SHP77 treated with DMSO at 0.1 percent for 48 hours (cell line): ENCODE results near the gene SPOCK1.
A peak's percentile ranks its signal among the peaks of the same experiment; 100 is the strongest.

ENCODE experiments used
- DNase-seq: peaks from one replicate; lab custom pipeline; 2025; lab: John Stamatoyannopoulos, UW

SPOCK1 gene

GRCh38 chr5:137221943-137222342 lies 277.2 kb downstream of the SPOCK1 start:
- DNase-seq, result no peak

GRCh38 chr5:137220523-137220927 lies 278.6 kb downstream of the SPOCK1 start:
- peak; percentile 51 for DNase-seq

GRCh38 chr5:137218896-137219295 lies 280.2 kb downstream of the SPOCK1 start:
- DNase-seq, result no peak

DNA sequence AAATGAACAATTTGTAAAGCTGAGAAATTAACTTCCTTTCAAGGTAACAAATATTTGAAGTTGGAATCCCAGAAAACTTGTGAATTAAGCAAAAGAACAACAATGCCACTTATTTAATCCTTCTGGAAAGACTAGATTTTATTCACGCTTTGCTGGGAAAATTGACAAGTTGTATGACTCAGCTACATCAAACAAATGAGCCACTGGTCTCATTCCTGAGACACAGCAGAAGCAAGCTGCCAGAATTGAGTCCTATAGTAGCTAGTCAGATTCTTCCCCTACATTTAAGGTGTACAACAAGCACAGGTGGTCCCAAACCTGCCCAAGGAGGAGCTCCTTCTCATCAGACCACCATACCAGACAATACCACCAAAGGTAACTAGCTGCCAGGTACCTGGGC lies 280.7 kb downstream of the SPOCK1 start:
- no peak for DNase-seq

- no peak for DNase-seq
These were observed 281.4 kb downstream of the SPOCK1 start for GRCh38 chr5:137217599-137218200.

DNA sequence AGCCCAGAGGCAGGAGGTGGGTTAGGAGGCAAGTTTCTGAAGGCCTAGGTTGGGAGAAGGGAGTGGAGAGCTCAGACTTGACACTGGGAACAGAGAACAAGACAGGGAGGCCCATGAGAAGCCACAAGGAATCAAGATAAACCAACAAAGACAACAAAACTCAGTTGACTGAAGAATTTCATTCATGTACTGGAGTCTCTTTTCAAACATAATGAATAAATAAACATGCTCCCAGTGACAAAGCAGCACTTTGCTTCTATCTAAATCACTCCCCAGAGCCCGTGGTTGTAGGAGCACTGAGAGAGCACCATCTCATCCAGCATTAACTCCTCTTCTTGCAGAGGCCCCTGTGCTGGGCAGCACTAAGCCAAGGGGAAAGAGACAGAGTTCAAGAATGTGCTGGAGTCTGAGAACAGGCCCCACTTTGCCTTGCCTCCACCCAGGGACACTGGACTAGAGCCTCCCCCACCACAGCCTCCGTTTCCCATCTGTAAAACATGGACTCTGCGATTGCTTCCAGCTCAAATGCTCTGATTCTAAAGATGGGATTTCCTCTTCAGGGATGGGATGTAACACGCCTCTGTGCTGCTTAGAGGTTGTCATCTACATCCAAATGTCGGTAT lies 282.0 kb downstream of the SPOCK1 start:
- no peak for DNase-seq

- no peak for DNase-seq
These were observed 283.3 kb downstream of the SPOCK1 start for GRCh38 chr5:137215780-137216179.

GRCh38 chr5:137215261-137215660 lies 283.9 kb downstream of the SPOCK1 start:
- no peak for DNase-seq

GRCh38 chr5:137214446-137215189 lies 284.5 kb downstream of the SPOCK1 start:
- DNase-seq, result no peak

GRCh38 chr5:137212471-137212870 lies 286.7 kb downstream of the SPOCK1 start:
- no peak for DNase-seq

DNA sequence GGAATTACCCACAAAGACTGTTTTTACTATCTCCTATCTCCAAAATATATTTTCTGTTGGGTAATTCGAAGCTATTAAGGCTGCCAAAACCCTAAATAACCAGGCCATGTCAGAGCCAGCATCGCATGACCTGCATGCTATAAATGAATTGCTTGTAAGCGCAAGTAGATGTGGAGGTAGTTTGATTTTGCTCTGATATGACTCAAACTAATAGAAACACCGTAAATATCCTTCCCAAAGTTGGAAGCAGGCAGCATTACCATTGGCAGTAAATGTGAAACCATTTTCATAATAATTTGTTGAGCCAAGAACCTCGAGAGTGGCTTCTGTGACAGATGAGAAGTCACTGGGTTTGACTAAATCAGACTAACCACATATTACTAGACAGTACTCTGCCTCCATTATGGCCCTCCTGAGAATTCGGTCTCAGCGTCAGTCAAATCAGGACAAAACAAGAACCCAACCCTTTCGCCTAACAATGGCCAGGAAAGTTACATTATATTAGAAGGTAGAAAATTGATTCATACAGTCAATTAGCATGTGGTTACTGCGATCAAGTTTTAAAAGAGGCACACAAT lies 289.8 kb downstream of the SPOCK1 start:
- DNase-seq, result no peak

DNA sequence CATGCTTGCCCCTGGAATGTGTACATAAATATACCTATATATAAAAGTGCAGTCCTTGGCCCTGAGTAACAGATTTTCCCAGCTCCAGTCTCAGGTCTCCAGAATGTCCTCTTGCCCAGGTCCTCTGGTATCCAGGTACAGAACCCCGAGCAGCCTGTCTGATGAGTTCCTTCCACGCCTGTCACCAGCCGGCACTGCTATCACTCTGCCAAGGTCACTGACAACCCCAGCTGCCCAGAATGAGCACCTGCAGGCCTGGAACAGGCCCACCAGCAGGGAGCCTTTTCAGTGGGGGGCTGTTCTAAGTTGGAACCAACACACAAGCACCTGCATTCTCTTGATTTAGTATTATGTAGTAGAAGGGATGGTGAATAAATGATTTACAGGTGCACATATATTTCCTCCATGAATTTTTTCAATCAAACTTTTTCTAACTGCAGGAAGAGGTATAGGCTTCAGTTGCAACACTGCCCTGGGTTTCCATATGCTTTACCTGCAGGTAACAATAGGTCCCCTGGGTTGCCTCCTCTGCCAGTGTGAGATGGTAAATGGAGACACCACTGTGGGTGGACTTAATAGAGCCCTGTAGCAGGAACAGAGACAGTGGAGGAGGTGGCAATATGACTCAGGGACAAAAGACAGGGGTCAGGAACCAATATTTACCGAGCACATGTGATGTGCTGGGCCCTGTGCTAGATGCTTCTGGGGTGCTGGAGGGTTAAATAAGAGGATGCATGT lies 291.9 kb downstream of the SPOCK1 start:
- DNase-seq, result no peak

GRCh38 chr5:137206030-137206715 lies 293.0 kb downstream of the SPOCK1 start:
- no peak for DNase-seq

DNA sequence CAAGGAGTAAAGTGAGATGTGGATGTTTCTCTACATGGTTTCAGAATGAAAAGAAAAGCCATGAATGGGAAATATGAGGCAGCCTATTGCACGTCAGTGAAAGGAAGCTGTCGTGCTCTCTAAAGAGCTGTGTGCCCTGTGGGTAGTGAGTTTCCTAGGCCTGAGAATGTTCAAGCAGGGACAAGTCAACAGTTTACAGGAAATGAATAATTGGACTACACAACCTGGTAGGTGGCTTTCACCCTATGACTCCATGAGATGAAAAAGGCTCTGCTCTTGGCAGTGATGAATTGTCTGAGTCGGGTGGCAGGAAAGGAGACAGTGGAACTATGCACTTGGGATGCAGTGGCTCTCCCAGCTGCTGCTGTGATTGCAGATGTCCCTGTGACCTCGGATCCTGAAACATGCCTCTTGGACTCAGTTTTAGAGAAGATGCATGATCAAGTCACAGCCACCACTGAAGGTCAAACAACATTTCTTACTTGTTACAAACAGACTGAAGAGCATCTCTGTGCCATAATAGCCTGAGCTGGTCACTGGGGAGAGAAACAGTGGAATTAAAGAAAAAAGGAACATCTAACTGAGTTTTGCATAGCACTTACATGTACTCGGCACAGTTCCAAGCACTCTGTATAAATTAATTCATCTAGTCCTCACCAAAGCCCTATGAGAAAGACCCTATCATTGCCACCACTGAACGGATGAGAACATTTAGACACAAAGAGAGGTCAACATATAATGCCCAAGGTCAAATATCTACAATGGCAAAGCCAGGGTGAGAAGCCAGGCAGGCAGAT lies 293.7 kb downstream of the SPOCK1 start:
- no peak for DNase-seq

GRCh38 chr5:137203011-137203632 lies 296.0 kb downstream of the SPOCK1 start:
- no peak for DNase-seq

DNA sequence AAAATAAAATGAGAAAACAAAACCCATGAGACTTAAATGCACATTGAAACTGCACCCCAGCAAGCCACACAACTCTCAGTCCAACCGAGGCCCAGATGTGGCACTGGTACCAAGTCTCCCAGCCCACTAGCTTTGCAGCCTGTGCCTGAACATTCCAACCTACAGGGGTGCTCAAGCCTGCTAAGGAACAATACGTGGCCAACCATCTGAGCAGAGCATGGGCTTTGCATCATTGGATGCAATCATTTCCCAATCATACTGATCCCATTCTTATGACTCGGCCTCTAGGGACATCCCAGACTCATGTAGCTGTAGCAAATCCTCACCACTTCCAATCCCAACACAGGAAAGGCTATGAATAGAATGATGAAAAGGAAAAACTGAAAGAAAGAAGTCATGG lies 297.2 kb downstream of the SPOCK1 start:
- DNase-seq, result no peak

GRCh38 chr5:137200906-137201700 lies 298.0 kb downstream of the SPOCK1 start:
- DNase-seq, result no peak

DNA sequence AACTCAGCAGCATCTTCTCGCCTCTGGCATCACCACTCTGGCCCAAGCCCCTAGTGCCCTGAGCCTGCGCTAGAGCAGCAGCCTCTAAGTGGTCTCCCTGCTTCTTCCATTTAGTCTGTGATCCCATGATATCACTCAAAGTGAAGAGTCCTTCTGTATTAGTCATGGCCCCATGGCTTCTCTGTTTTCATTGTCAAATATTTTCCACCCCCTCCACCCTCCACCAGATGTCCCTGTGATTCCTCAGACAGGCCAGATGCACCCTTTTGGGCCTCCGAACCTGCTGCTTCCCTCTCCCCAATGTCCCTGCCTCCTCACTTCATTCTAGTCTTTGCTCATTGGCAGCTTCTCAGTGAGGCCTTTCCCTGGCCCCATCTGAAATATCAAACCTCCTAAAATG lies 299.2 kb downstream of the SPOCK1 start:
- no peak for DNase-seq

DNA sequence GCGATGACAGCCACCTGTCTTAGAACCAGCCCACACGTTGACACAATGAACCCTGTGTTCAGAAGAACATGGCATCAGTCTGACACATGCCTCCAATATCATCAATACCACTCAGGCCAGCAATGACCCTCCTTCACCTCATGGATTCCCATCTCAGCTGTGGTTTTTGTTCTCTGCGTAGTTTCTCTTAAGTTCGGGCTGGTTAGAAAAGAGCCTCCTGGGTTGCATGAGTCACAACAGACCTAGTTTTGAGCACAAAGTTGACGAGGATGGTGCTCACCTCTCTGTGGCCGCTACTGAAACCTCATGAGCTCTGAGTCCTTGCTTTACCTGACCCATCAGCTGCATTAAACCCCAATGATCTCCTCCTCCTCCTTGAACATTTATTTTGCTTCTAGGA lies 299.9 kb downstream of the SPOCK1 start:
- DNase-seq, result no peak

DNA sequence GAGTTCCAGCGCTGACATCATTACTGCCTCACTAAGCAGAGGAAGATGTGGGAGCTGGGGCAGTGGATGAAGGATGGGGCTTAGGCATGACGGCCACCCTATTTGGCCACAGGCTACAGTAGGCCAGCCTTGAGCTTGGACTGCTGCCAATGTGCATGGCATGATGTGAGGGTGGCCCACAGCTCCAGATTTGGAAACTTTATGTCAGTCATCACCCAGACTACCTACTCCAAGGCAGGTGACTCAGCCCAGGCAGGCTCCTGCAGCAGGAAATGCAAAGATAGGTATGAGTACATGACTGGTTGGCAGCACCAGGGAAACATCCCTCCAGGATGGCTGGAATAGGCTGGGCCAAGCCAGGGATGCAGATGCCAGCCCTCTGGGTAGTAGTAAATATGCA lies 303.6 kb downstream of the SPOCK1 start:
- DNase-seq, result no peak
